ENCODE data around the gene FAF2.

FAF2 gene

GRCh38 chr5:176412517-176413254 lies 35.5 kb upstream of the FAF2 start:
- no peaks in the 10 kb centered on the region for H3K9me3 ChIP-seq (ENCODE audit: control insufficient read depth, low read length)
- peaks cover 61% of the 10 kb centered on the region for H3K4me1 ChIP-seq (ENCODE audit: control insufficient read depth, insufficient read depth, low read length)
- no peaks in the 10 kb centered on the region for H3K27me3 ChIP-seq (ENCODE audit: control insufficient read depth, insufficient read depth, low read length)
- H3K4me3 ChIP-seq (ENCODE audit: low read length): no peak overlapping the region
- H3K36me3 ChIP-seq (ENCODE audit: control insufficient read depth, insufficient read depth, low read length): peaks cover 9% of the 10 kb centered on the region
- peak overlapping the region; percentile 98 for H3K9ac ChIP-seq (ENCODE audit: low read length)

- Histone ChIP-seq H3K9ac (ENCODE audit: low read length) (peak overlapping the region; percentile 98), H3K4me3 (ENCODE audit: low read length) (no peak overlapping the region), H3K36me3 (ENCODE audit: control insufficient read depth, insufficient read depth, low read length) (peaks cover 9% of the 10 kb centered on the region), H3K27me3 (ENCODE audit: control insufficient read depth, insufficient read depth, low read length) (no peaks in the 10 kb centered on the region), H3K9me3 (ENCODE audit: control insufficient read depth, low read length) (no peaks in the 10 kb centered on the region), H3K4me1 (ENCODE audit: control insufficient read depth, insufficient read depth, low read length) (peaks cover 63% of the 10 kb centered on the region)
Measured at GRCh38 chr5:176413255-176413565, 35.0 kb upstream of the FAF2 start.

DNA sequence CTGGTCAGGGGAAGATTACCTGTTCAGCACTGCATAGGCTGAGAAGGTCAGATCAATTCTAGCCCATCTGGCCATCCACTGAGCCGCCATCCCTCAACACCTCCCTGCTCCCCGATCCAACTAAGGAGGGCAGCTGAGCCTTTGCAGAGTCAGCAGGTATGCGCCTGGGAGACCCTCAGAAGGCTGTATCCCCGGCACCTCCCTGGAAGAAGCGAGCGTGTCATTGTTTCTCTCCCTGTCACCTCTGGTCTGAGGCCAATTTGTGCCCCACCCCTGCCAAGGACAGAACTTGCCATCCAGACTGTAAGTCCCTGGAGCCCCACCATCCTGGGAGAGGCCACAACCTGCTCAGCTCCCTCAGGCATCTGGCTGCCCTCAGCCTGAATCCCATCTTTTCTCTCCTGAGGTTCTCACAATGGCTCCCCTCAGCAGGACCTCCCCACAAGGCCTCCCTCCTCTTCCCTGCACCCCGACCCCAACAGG lies 34.4 kb upstream of the FAF2 start:
- H3K36me3 ChIP-seq (ENCODE audit: control insufficient read depth, insufficient read depth, low read length): peaks cover 9% of the 10 kb centered on the region
- peaks cover 64% of the 10 kb centered on the region for H3K4me1 ChIP-seq (ENCODE audit: control insufficient read depth, insufficient read depth, low read length)
- H3K27me3 ChIP-seq (ENCODE audit: control insufficient read depth, insufficient read depth, low read length): no peaks in the 10 kb centered on the region
- no peak overlapping the region for H3K4me3 ChIP-seq (ENCODE audit: low read length)
- no peaks in the 10 kb centered on the region for H3K9me3 ChIP-seq (ENCODE audit: control insufficient read depth, low read length)
- H3K9ac ChIP-seq (ENCODE audit: low read length): peak overlapping the region; percentile 98

GRCh38 chr5:176414704-176415103 lies 33.5 kb upstream of the FAF2 start:
- H3K4me1 ChIP-seq (ENCODE audit: control insufficient read depth, insufficient read depth, low read length): peaks cover 62% of the 10 kb centered on the region
- H3K9me3 ChIP-seq (ENCODE audit: control insufficient read depth, low read length): no peaks in the 10 kb centered on the region
- H3K4me3 ChIP-seq (ENCODE audit: low read length): peak overlapping the region; percentile 95
- no peaks in the 10 kb centered on the region for H3K27me3 ChIP-seq (ENCODE audit: control insufficient read depth, insufficient read depth, low read length)
- H3K36me3 ChIP-seq (ENCODE audit: control insufficient read depth, insufficient read depth, low read length): peaks cover 5% of the 10 kb centered on the region
- peak overlapping the region; percentile 98 for H3K9ac ChIP-seq (ENCODE audit: low read length)

DNA sequence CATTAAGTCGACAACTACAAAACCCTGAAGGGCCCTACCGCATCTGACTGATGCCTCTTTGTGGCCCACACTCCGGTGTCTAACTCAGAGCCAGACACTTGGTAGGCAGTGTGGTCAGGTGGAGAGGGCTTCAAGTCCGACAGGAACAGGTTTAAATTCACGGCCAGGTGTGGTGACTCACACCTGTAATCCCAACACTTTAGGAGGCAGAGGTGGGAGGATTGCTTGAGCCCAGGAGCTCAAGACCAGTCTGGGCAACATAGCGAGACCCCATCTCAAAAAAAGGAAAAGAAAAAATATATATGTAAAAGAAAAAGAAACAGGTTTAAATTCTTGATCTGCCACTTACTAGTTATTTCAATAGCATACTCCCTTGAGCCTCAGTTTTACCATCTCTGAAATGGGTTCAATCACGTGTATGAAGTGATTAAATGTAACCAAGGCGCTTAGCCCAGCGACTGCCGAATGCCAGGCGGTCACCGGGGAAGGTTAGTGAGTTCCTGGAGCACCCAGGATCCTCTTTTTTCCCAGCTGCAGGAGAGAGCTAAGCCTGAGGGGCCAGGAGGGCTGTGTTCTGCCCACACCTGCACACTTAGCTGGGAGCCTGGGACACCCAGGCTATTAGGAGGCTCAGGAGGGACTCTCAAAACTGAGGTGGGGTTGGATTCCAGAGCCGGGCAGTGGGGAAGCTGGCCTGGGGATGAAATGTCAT lies 32.8 kb upstream of the FAF2 start:
- H3K9me3 ChIP-seq (ENCODE audit: control insufficient read depth, low read length): no peaks in the 10 kb centered on the region
- peaks cover 55% of the 10 kb centered on the region for H3K4me1 ChIP-seq (ENCODE audit: control insufficient read depth, insufficient read depth, low read length)
- H3K27me3 ChIP-seq (ENCODE audit: control insufficient read depth, insufficient read depth, low read length): no peaks in the 10 kb centered on the region
- no peaks in the 10 kb centered on the region for H3K36me3 ChIP-seq (ENCODE audit: control insufficient read depth, insufficient read depth, low read length)
- H3K4me3 ChIP-seq (ENCODE audit: low read length): peak overlapping the region; percentile 95
- H3K9ac ChIP-seq (ENCODE audit: low read length): peak overlapping the region; percentile 98

DNA sequence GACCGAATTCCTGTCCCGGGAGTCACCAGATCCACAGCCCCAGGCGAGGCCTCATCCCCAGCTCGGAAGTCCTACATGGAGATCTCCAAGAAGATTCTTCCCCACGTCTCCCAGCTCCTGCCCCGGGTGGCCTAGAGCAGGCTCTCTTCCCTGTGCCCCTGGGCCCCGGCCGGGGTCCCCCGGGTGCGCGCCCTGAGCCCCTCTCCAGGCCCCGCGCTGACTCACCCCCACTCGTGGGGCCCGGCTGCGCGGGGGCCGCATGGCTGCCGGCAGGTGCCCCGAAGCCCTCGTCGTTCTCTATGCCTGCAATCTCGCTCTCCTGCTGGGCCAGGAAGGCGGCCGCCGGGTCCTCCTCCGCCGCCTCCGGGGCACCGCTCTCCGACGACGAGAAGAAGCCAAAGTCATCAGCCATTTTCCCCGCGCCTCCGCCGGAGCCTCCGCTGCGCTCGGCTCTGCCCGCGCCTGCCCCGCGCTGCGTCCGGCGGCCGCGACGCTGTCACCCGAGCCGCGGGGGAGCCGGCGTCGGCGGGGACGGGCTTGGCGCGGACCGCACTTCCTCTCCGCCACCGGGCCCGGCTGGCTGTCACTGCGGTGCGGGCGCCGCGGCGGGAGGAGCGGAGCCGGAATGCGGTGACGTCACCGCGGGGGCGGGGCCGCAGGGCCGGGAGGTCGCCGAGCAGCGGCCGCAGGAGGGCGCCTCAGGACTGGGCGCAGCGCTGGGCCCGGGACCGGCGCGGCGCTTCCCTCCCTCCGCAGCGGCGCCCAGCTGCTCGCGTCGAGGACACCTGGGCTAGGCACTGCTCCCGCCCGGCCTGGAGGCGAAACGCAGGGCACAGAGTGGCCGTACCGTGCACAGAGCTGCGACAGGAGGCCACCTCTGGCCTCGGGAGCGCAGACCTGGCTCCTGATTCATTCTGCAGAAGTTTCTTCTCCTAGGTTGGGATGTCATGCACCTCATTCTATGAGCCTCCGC lies 31.9 kb upstream of the FAF2 start, which contains the start of gene CLTB:
Gene CLTB, minus strand, starts transcription at position 588 of the 973 bp plus-strand sequence. Its CDS starts 176 bp downstream, at position 412.
- peaks cover 49% of the 10 kb centered on the region for H3K4me1 ChIP-seq (ENCODE audit: control insufficient read depth, insufficient read depth, low read length)
- H3K9ac ChIP-seq (ENCODE audit: low read length): peak within 1 kb of the TSS; percentile 98
- H3K27me3 ChIP-seq (ENCODE audit: control insufficient read depth, insufficient read depth, low read length): no peaks in the 10 kb centered on the region
- H3K9me3 ChIP-seq (ENCODE audit: control insufficient read depth, low read length): no peaks in the 10 kb centered on the region
- H3K36me3 ChIP-seq (ENCODE audit: control insufficient read depth, insufficient read depth, low read length): no peaks in the 10 kb centered on the region
- peak within 1 kb of the TSS; percentile 95 for H3K4me3 ChIP-seq (ENCODE audit: low read length)

- H3K4me1 ChIP-seq (ENCODE audit: control insufficient read depth, insufficient read depth, low read length): peaks cover 42% of the 10 kb centered on the region
- no peak overlapping the region for H3K4me3 ChIP-seq (ENCODE audit: low read length)
- no peaks in the 10 kb centered on the region for H3K27me3 ChIP-seq (ENCODE audit: control insufficient read depth, insufficient read depth, low read length)
- no peaks in the 10 kb centered on the region for H3K36me3 ChIP-seq (ENCODE audit: control insufficient read depth, insufficient read depth, low read length)
- H3K9ac ChIP-seq (ENCODE audit: low read length): peak overlapping the region; percentile 41
- no peaks in the 10 kb centered on the region for H3K9me3 ChIP-seq (ENCODE audit: control insufficient read depth, low read length)
Measured at GRCh38 chr5:176416965-176417364, 31.2 kb upstream of the FAF2 start.

DNA sequence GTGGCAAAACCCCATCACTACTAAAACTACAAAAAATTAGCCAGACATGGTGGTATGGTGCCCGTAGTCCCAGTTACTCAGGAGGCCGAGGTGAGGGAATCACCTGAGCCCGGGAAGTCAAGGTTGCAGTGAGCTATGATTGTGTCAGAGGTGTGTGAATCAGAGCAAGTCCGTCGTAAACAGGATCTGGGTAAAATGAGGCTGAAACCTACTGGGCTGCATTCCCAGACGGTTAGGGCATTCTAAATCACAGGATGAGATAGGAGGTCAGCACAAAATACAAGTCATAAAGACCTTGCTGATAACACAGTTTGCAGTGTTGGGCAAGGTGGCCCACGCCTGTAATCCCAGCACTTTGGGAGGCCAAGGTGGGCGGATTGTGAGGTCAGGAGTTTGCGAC lies 29.9 kb upstream of the FAF2 start:
- H3K9ac ChIP-seq (ENCODE audit: low read length): no peak overlapping the region
- no peak overlapping the region for H3K4me3 ChIP-seq (ENCODE audit: low read length)
- H3K27me3 ChIP-seq (ENCODE audit: control insufficient read depth, insufficient read depth, low read length): no peaks in the 10 kb centered on the region
- no peaks in the 10 kb centered on the region for H3K9me3 ChIP-seq (ENCODE audit: control insufficient read depth, low read length)
- H3K4me1 ChIP-seq (ENCODE audit: control insufficient read depth, insufficient read depth, low read length): peaks cover 29% of the 10 kb centered on the region
- H3K36me3 ChIP-seq (ENCODE audit: control insufficient read depth, insufficient read depth, low read length): no peaks in the 10 kb centered on the region

GRCh38 chr5:176420086-176420485 lies 28.1 kb upstream of the FAF2 start:
- Histone ChIP-seq H3K9ac (ENCODE audit: low read length) (no peak overlapping the region), H3K27me3 (ENCODE audit: control insufficient read depth, insufficient read depth, low read length) (no peaks in the 10 kb centered on the region), H3K4me3 (ENCODE audit: low read length) (no peak overlapping the region), H3K4me1 (ENCODE audit: control insufficient read depth, insufficient read depth, low read length) (peaks cover 13% of the 10 kb centered on the region), H3K36me3 (ENCODE audit: control insufficient read depth, insufficient read depth, low read length) (no peaks in the 10 kb centered on the region), H3K9me3 (ENCODE audit: control insufficient read depth, low read length) (no peaks in the 10 kb centered on the region)

GRCh38 chr5:176420972-176421544 lies 27.1 kb upstream of the FAF2 start:
- no peak overlapping the region for H3K9ac ChIP-seq (ENCODE audit: low read length)
- peaks cover 13% of the 10 kb centered on the region for H3K4me1 ChIP-seq (ENCODE audit: control insufficient read depth, insufficient read depth, low read length)
- H3K9me3 ChIP-seq (ENCODE audit: control insufficient read depth, low read length): no peaks in the 10 kb centered on the region
- H3K27me3 ChIP-seq (ENCODE audit: control insufficient read depth, insufficient read depth, low read length): no peaks in the 10 kb centered on the region
- H3K36me3 ChIP-seq (ENCODE audit: control insufficient read depth, insufficient read depth, low read length): no peaks in the 10 kb centered on the region
- no peak overlapping the region for H3K4me3 ChIP-seq (ENCODE audit: low read length)

GRCh38 chr5:176424181-176424580 lies 24.0 kb upstream of the FAF2 start:
- Histone ChIP-seq H3K9ac (ENCODE audit: low read length) (no peak overlapping the region), H3K4me3 (ENCODE audit: low read length) (no peak overlapping the region), H3K4me1 (ENCODE audit: control insufficient read depth, insufficient read depth, low read length) (no peaks in the 10 kb centered on the region), H3K9me3 (ENCODE audit: control insufficient read depth, low read length) (no peaks in the 10 kb centered on the region), H3K27me3 (ENCODE audit: control insufficient read depth, insufficient read depth, low read length) (no peaks in the 10 kb centered on the region), H3K36me3 (ENCODE audit: control insufficient read depth, insufficient read depth, low read length) (no peaks in the 10 kb centered on the region)

Data from mucosa of stomach (tissue), 1 donor.